GM21526 (cell line): ENCODE results near the gene MOK.
"Not testable (repeated sequence)": the region's sequence is repeated elsewhere in the genome, so short reads cannot be mapped to it uniquely, and the experiment has no call there.

Experiments
- ATAC-seq: cut with Tn5 transposase; IDR thresholded peaks from one replicate; pipeline ENCODE4 v1.9.1; 2021; ENCODE audit warnings: moderate library complexity; ENCODE audit not compliant: unreplicated experiment, low FRiP score

The MOK gene

GRCh38 chr14:102321456-102322422 lies 16.8 kb upstream of the MOK start:
- no peak for ATAC-seq

- ATAC-seq = no peak
These were observed 15.9 kb upstream of the MOK start for GRCh38 chr14:102320671-102321455.

- ATAC-seq = peak; percentile 22
These were observed 15.2 kb upstream of the MOK start for GRCh38 chr14:102320033-102320660.

- peak; percentile 51 for ATAC-seq
These were observed 14.5 kb upstream of the MOK start, which contains the start of gene ZNF839 for GRCh38 chr14:102319351-102320032. Gene ZNF839 (plus strand): TSS chr14:102319746. CDS start chr14:102319766, 20 bp downstream.

GRCh38 chr14:102318781-102319276 lies 13.9 kb upstream of the MOK start:
- no peak for ATAC-seq

GRCh38 chr14:102317564-102318248 lies 12.7 kb upstream of the MOK start:
- no peak for ATAC-seq

GRCh38 chr14:102316743-102317563 lies 12.0 kb upstream of the MOK start:
- peak; percentile 51 for ATAC-seq

- ATAC-seq = no peak
These were observed 11.4 kb upstream of the MOK start for GRCh38 chr14:102316338-102316742.

- ATAC-seq = no peak
These were observed 10.2 kb upstream of the MOK start for GRCh38 chr14:102315121-102315520.

GRCh38 chr14:102314242-102315011 lies 9.5 kb upstream of the MOK start:
- peak; percentile 50 for ATAC-seq

- no peak for ATAC-seq
These were observed 1.3 kb downstream of the MOK start for GRCh38 chr14:102303664-102304063.

GRCh38 chr14:102298303-102299070 lies 6.5 kb downstream of the MOK start:
- ATAC-seq = not testable (repeated sequence)

GRCh38 chr14:102297436-102298170 lies 7.4 kb downstream of the MOK start:
- no peak for ATAC-seq

- no peak for ATAC-seq
These were observed 9.7 kb downstream of the MOK start for GRCh38 chr14:102295270-102295669.

- no peak for ATAC-seq
These were observed 11.2 kb downstream of the MOK start for GRCh38 chr14:102293781-102294180.

- ATAC-seq = no peak
These were observed 12.5 kb downstream of the MOK start for GRCh38 chr14:102292441-102292840.

- no peak for ATAC-seq
These were observed 16.8 kb downstream of the MOK start for GRCh38 chr14:102288139-102288538.
